GM19324 (cell line): Measurements from ENCODE around the gene TUBA1A.
"Not testable (repeated sequence)": the region's sequence is repeated elsewhere in the genome, so short reads cannot be mapped to it uniquely, and the experiment has no call there.

Experiments
- ATAC-seq: cut with Tn5 transposase; IDR thresholded peaks from one replicate; pipeline ENCODE4 v1.9.1; 2021; ENCODE audit warnings: mild to moderate bottlenecking, moderate library complexity; ENCODE audit not compliant: unreplicated experiment, low FRiP score

The TUBA1A gene

GRCh38 chr12:49201595-49202295, 12.9 kb upstream of the TUBA1A start:
- ATAC-seq, result no peak

DNA sequence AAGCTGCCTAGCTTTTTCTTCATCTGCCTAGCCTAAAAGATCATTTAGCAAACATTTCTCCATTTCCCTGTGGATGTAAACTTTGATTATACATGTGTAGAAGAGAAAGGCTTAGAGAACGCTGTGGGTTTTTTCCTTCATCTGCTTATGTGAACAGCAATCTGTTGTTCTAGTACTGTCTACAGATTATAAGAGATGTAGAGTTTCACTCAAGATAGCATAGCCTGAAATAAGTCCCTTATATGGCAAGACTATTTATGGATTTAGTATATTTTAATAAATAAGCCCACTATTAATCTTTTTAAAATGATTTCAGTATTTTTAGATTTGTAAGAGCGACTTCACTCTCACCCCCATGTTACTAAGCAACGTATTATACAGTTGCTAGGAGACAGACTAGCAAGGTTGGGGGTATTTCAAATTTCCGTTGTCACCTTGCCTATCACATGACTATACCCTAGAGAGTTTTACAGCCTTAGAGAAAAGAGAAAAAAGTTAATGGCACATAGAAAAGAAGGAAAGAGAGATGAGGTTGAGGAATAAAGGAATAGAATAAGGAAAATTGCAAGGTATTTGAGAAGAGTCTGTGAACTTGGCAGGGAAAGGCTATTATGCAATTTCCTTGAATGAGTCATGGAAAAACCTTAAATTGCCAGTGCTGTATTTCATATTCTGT, 12.2 kb upstream of the TUBA1A start:
- ATAC-seq, result no peak

DNA sequence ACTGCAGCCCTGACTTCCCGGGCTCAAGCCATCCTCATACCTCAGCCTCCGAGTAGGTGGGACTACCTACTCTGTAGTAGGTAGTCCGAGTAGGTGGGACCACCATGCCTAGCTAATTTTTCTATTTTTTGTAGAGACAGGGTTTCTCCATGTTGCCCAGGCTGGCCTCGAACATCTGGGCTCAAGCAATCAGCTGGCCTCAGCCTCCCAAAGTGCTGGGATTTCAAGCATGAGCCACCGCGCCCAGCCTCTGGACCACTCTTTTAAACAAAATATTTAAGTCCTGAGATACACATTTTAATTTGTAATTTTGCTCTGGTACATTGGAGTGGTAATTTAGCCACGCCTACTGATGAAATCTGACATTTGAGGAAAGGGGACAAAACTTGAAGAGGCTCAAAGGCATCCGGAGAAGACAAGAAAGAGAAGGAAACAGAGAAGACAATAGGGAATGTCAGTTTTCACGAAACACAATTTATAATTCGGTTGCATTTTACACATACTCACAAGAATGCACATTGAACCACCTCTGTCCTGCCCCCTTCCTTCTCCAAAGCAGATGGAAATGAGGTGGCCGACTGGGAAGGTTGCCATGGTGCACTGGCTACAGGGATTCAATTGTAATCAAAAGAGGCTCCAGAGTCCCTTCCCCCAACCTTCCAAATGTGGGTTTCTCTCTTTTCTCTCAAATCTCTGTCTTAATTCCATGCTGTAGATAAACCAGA, 9.7 kb upstream of the TUBA1A start:
- no peak for ATAC-seq

- no peak for ATAC-seq
These were observed 8.4 kb upstream of the TUBA1A start for GRCh38 chr12:49197256-49197655.

DNA sequence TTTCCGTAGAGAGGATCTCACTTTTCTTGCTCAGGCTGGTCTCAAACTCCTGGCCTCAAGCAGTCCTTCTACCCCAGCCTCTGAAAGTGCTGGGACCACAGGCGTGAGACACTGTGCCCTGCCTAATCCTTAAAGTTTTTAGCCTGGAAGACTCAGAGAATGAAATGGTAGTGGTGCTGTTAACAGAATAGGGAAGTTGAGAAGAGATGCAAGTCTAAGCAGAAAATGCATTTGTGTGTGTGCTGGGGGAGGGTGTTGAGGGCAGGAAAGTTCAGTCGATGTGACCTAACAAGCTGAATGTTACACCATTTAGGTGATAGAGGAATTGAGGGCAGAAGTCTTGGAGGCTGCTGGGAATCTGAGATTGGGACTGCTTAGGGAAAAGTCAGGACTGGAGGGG, 6.9 kb upstream of the TUBA1A start:
- ATAC-seq, result no peak

GRCh38 chr12:49193746-49194145, 4.9 kb upstream of the TUBA1A start:
- ATAC-seq, result not testable (repeated sequence)

DNA sequence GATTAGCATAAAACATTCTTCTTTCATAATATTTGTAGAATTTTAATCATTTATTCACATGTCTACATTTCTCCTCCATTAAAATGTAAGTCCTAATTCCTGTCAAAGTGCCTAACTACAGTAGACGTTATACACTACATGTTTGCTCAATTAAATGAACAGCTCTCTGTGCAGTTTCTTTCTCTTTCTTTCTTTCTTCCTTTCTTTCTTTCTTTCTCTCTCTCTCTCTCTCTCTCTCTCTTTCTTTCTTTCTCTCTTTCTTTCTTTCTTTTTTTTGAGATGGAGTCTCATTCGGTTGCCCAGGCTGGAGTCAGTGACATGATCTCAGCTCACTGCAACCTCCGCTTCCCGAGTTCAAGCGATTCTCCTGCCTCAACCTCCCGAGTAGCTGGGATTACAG, 2.6 kb upstream of the TUBA1A start:
- ATAC-seq, result not testable (repeated sequence)

DNA sequence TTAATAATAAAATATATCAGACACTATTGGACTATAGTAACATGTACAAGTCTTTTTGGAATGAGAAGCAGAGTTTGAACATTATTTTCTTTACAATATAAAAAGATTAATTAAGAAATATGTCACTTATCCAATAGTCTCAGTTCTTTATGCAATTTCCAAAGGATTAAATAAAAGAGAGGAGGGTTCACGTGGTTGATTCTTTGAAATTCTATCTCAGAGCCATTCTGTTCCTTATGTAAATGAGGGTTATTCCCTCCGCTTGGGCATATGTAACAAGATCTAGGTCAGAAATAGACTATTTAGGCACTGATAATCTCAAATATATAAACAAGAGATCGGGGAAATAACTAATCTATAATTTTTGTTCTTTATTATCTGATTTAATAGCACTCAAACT, 2.1 kb upstream of the TUBA1A start:
- ATAC-seq, result no peak

GRCh38 chr12:49189731-49190716, 1.1 kb upstream of the TUBA1A start:
- no peak for ATAC-seq

GRCh38 chr12:49188201-49188915, 522 bp downstream of the TUBA1A start:
- ATAC-seq, result peak; percentile 57

DNA sequence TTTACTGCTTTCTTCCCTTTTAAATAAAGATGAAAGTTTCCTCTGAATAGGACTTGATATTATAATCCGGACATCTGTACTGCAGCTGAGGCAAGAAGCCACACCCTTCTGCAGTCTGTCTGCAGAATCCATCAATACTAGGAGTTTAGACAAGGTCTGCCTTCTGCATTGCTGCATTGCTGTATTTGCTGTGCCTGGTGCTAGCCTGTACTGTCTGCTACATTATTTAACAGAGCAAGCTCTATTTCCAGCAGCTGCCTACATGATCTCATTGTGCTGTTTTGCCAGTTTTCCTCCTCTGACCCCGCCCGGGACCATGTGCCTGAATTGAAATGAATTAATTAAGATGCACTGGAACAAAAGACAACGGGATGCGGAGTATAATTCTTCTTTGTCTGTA, 1.7 kb downstream of the TUBA1A start:
- ATAC-seq, result no peak

- ATAC-seq, result not testable (repeated sequence)
These were observed 2.6 kb downstream of the TUBA1A start for GRCh38 chr12:49186307-49186706.

- ATAC-seq, result not testable (repeated sequence)
These were observed 4.2 kb downstream of the TUBA1A start for GRCh38 chr12:49184697-49185096.

DNA sequence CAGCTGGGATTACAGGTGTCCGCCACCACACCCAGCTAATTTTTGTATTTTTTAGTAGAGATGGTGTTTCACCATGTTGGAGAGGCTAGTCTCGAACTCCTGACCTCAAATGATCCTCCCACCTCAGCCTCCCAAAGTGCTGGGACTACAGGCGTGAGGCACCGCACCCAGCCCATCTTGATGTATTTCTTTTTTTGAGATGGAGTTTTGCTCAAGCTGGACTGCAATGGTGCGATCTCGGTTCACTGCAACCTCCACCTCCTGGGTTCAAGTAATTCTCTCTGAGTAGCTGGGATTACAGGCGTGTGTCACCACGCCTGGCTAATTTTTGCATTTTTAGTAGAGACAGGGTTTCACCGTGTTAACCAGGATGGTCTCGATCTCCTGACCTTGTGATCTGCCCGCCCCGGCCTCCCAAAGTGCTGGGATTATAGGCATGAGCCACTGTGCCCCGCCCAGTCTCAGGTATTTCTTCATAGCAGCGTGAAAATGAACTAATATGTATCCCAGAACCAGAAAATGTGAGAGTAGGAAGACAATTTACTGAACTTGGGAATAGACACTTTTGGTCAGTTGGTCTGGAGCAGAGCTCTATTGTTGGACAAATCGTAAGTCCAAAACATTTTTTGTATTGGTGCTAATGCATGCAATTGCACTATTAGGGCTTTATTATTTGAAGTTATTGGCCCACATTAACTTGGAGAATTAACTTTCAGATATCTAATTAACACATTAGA, 5.5 kb downstream of the TUBA1A start:
- ATAC-seq, result not testable (repeated sequence)

DNA sequence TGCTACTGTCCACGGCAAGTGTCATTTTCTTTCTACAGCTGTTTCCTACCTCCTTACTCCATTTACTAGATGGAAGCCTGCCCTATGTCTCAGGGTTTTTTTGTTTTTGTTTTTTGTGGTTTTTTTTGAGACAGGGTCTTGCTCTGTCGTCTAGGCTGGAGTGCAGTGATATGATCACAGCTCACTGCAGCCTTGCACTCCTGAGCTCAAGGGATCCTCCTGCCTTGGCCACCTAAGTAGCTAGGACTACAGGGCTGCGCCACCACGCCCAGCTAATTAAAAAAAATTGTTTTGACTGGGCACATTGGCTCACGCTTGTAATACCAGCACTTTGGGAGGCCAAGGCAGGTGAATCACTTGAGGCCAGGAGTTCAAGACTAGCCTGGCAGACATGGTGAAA, 14.7 kb downstream of the TUBA1A start:
- no peak for ATAC-seq

DNA sequence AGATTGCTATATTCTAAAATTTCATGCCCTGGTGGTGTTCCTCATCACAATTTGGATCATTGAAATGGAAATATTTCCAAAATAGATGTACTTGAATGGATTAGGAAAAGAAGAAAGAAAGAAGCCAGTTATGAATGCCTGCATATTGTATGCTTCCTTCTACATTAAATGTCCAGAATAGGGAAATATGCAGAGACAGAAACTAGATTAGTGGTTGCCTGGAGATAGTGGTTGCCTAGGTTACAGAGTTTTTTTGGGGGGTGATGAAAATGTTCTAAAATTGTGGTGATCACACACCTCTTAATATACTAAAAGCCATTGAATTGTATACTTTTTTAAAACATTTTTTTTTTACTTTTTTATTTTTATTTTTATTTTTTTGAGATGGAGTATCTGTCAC, 18.0 kb downstream of the TUBA1A start:
- ATAC-seq, result no peak

DNA sequence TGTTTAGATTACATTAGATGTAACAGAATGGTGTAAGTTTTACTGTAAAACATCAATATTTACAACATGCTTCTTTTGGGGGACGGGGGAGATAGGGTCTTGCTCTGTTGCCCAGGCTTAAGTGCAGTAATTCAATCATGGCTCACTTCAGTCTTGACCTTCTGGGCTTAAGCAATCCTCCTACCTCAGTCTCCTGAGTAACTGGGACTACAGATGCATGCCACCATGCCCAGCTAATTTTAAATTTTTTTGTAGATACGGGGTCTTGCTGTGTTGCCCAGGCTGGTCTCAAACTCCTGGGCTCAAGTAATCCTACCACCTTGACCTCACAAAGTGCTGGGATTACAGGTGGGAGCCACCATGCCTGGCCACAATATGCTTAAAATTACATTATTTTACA, 23.8 kb downstream of the TUBA1A start:
- ATAC-seq, result no peak

- ATAC-seq, result not testable (repeated sequence)
These were observed 27.0 kb downstream of the TUBA1A start for GRCh38 chr12:49161901-49162300.
